GM12875 (cell line): ENCODE data around the gene RECQL5.

Experiments used
- H3K4me3 ChIP-seq: one replicate; pipeline ENCODE4 v1.5.1; 2011; ENCODE audit warnings: low read depth, low read length, control low read depth
- TF ChIP-seq, protein P1 (sequence below): IDR thresholded peaks from 2 replicates; pipeline ENCODE4 v1.5.1; 2011; ENCODE audit warnings: low read depth, mild to moderate bottlenecking, control low read depth, inconsistent platforms, low read length, moderate library complexity, borderline replicate concordance; ENCODE audit not compliant: insufficient read depth

The RECQL5 gene

DNA sequence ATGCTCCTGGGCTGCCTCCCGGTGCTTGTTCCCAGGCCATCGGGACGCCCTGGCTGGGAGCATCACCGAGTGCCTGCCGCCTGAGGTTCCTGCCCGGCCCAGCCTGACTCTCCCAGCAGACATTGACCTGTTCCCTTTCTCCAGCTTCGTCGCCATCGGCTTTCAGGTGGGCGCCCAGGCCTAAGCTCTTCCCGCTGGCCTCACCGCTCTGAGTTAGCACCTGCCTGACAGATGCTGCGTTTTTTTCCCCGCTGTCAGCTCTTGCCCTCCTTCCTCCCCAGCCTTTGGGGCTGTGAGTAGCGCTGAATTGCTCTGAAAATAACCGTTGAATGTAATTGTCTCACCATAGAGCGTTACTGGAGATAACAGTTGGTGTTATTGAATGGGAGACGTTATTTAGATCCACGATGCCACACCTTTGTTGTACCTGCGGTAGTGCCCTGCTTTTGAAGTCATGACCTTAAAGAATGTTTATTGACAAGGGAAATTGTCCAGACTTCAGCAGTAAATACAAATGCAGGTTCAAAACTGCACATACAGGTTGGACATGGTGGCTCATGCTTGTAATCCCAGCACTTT is 55.0 kb downstream of the RECQL5 start:
- TF ChIP-seq, protein P1, sequence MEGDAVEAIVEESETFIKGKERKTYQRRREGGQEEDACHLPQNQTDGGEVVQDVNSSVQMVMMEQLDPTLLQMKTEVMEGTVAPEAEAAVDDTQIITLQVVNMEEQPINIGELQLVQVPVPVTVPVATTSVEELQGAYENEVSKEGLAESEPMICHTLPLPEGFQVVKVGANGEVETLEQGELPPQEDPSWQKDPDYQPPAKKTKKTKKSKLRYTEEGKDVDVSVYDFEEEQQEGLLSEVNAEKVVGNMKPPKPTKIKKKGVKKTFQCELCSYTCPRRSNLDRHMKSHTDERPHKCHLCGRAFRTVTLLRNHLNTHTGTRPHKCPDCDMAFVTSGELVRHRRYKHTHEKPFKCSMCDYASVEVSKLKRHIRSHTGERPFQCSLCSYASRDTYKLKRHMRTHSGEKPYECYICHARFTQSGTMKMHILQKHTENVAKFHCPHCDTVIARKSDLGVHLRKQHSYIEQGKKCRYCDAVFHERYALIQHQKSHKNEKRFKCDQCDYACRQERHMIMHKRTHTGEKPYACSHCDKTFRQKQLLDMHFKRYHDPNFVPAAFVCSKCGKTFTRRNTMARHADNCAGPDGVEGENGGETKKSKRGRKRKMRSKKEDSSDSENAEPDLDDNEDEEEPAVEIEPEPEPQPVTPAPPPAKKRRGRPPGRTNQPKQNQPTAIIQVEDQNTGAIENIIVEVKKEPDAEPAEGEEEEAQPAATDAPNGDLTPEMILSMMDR = no peak
- H3K4me3 ChIP-seq = no peak overlapping the region

- TF ChIP-seq, protein P1 = no peak
- H3K4me3 ChIP-seq = no peak overlapping the region
Measured at GRCh38 chr17:75610103-75610984, 56.6 kb downstream of the RECQL5 start.

DNA sequence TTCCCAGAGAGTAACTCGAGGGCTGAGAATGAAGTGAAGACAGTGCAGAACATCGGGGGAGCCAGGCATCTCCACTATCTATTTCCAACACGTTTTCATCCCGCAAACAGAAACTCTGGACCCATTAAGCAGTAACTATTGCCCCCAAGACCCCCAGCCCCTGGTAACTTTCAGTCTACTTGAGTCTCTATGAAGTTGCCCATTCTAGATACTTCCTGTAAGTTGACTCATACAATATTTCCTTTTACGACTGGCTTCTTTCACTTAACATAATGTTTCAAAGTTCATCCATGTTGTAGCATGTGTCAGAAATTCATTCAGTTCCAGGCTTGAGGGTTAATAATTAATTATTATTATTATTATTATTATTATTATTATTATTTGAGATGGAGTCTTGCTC is 59.9 kb downstream of the RECQL5 start:
- no peak overlapping the region for H3K4me3 ChIP-seq
- TF ChIP-seq, protein P1 = no peak

- H3K4me3 ChIP-seq = no peak overlapping the region
- TF ChIP-seq, protein P1 = no peak
Measured at GRCh38 chr17:75605790-75606189, 61.2 kb downstream of the RECQL5 start.

DNA sequence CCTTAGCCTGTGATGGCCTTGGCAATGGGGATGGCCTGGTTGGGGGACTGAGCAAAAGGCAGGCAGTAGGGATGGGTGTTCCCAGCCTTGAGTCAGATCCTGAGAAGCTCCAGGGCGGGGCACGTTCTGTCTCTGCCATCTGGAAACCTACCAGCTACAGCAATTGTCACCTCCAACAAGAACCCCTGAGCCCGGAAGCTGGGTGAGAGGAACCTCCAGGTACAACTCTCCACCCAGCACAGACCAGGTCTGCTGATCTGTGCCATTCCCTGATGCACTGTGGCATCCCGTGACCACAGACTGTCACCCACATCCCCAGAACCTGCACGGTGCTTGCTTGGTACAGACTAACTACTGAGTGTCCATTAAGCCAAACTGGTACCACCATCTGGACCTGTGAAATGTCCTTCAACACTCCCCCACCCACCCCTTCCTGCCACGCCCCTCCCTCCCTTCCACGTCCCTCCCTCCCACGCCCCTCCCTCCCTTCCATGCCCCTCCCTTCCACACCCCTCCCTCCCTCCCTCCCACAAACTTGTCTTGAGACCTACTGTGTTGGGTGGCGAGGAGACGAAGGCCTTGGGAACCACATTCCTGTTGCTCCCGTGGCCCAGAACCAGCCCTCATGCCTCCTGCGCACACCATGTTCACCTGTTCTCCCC is 62.8 kb downstream of the RECQL5 start:
- TF ChIP-seq, protein P1 = no peak
- no peak overlapping the region for H3K4me3 ChIP-seq

GRCh38 chr17:75603123-75603522 is 63.8 kb downstream of the RECQL5 start:
- TF ChIP-seq, protein P1 = no peak
- H3K4me3 ChIP-seq = no peak overlapping the region
